Right ventricle myocardium superior (tissue), 1 donor: ENCODE measurements around the gene CAPRIN1. TPM values are rescaled to one million over a fixed set of nuclear protein-coding genes. Genes with fewer than 3 reads are reported as not detected.

ENCODE experiments used
- total RNA-seq: library from RNA; stranded (reverse); fragmentation: NEBNext Ultra II Directional; extraction: Animal tissue kit (Norgen Biotek cat#: 25700); gene quantifications from one replicate; pipeline ENCODE4 v1.2.1, GENCODE V29; 2021
- donor health status: DM: no; HTN: yes; CAD: no; lungs with severe emphysema.

CAPRIN1 gene
- total RNA-seq, 1 donor from 2014 or later: 105 TPM

Other genes starting within 250 kb of the CAPRIN1 start
- 9.1 TPM for gene LMO2, start 159.7 kb upstream of the CAPRIN1 start, total RNA-seq
- 20.9 TPM for gene NAT10, start 53.9 kb downstream of the CAPRIN1 start, total RNA-seq